Adrenal gland (tissue), 5 donors: ENCODE data around the gene CA7.

Source experiments
- CTCF ChIP-seq, 6 experiments: fragments of 450-650 bp in 4 of 6; fragments of 200-600 bp in 2 of 6; sonication (generic) in 1 of 6; IDR thresholded peaks; 1 replicate in 5 of 6; 2 replicates in 1 of 6; pipeline versions ENCODE4 v1.5.1 to v1.8.0; 2016 to 2021; ENCODE audit warnings: antibody characterized with exemption in 6 of 6, mild to moderate bottlenecking in 2 of 6, moderate library complexity in 1 of 6
- POLR2A ChIP-seq, 2 donors: fragments of 450-650 bp; IDR thresholded peaks; one replicate each; pipeline ENCODE4 v1.6.1; 2017; ENCODE audit warnings: antibody characterized with exemption in 2 of 2, mild to moderate bottlenecking in 2 of 2, moderate library complexity in 1 of 2
- donor health status: DM: no; HTN: no; CAD: no.

- no peak for TF ChIP-seq CTCF (IDR thresholded peaks at IDR 0.05)
- no peak for TF ChIP-seq POLR2A (IDR thresholded peaks at IDR 0.05)
These were observed 7.2 kb downstream of the CA7 start for GRCh38 chr16:66851166-66851964.
